Peyer's patch (tissue), 4 donors: ENCODE data around the gene MAS1. TPM values are rescaled to one million over a fixed set of nuclear protein-coding genes. Genes with fewer than 3 reads are reported as not detected.
"Not testable (repeated sequence)": the region's sequence is repeated elsewhere in the genome, so short reads cannot be mapped to it uniquely, and the experiment has no call there.

Experiments
- DNase-seq, 3 donors: peaks; one replicate each; pipeline ENCODE4 v3.0.0-alpha.2; 2017 to 2019
- H3K27ac ChIP-seq, 4 donors: fragments of 200-600 bp; sonication (generic); one replicate each; pipeline ENCODE4 v1.5.1; 2016 to 2019
- H3K27me3 ChIP-seq, 2 donors: fragments of 200-600 bp; sonication (generic); one replicate each; pipeline ENCODE4 v1.5.1; 2019
- H3K36me3 ChIP-seq, 3 donors: fragments of 200-600 bp; sonication (generic); one replicate each; pipeline ENCODE4 v1.5.1; 2016 to 2019
- H3K4me1 ChIP-seq, 4 donors: fragments of 200-600 bp; sonication (generic); one replicate each; pipeline ENCODE4 v1.5.1; 2016 to 2019
- H3K4me3 ChIP-seq, 4 donors: fragments of 200-600 bp; sonication (generic); 1 replicate in 3 of 4; 2 replicates in 1 of 4; pipeline ENCODE4 v1.5.1; 2016 to 2019; ENCODE audit warnings: mild to moderate bottlenecking in 1 of 4
- H3K9me3 ChIP-seq, 4 donors: fragments of 200-600 bp; sonication (generic); one replicate each; pipeline ENCODE4 v1.5.1; 2016 to 2019; ENCODE audit warnings: mild to moderate bottlenecking in 1 of 4
- CTCF ChIP-seq, 6 experiments: fragments of 450-650 bp in 4 of 6; fragments of 200-600 bp in 2 of 6; sonication (generic) in 1 of 6; IDR thresholded peaks; one replicate each; pipeline ENCODE4 v1.5.1; 2017 to 2019; ENCODE audit warnings: antibody characterized with exemption in 6 of 6, mild to moderate bottlenecking in 3 of 6, moderate library complexity in 1 of 6
- POLR2A ChIP-seq, 2 donors: fragments of 450-650 bp; IDR thresholded peaks; one replicate each; pipeline ENCODE4 v1.5.1; 2017; ENCODE audit warnings: antibody characterized with exemption in 2 of 2, mild to moderate bottlenecking in 2 of 2, moderate library complexity in 2 of 2
- total RNA-seq, 4 donors: library from RNA; depleted of rRNA; stranded (reverse); fragments of >200 nt; gene quantifications; one replicate each; pipeline ENCODE4 v1.1.0, GENCODE V29; 2016

The MAS1 gene
- not detected for total RNA-seq

GRCh38 chr6:159890792-159891191, at the start of gene MAS1:
MAS1 (plus strand) TSS chr6:159890988; CDS start chr6:159906956, 15,968 bp downstream.
- TF ChIP-seq CTCF (IDR thresholded peaks at IDR 0.05) (no peak), POLR2A (IDR thresholded peaks at IDR 0.05) (no peak)
- no peak for DNase-seq
- Histone ChIP-seq H3K27ac (no peak within 1 kb of the TSS), H3K27me3 (peaks cover 0 to 3% of the 10 kb centered on the region in 2 donors), H3K4me1 (no peaks in the 10 kb centered on the region), H3K9me3 (no peaks in the 10 kb centered on the region), H3K4me3 (no peak within 1 kb of the TSS), H3K36me3 (no peaks in the 10 kb centered on the region)

GRCh38 chr6:159842035-159842434, 48.8 kb upstream of the MAS1 start:
- Histone ChIP-seq H3K9me3 (no peaks in the 10 kb centered on the region), H3K36me3 (no peaks in the 10 kb centered on the region), H3K4me1 (no peaks in the 10 kb centered on the region), H3K27ac (no peak overlapping the region), H3K4me3 (no peak overlapping the region), H3K27me3 (no peaks in the 10 kb centered on the region)
- TF ChIP-seq POLR2A (IDR thresholded peaks at IDR 0.05) (no peak), CTCF (IDR thresholded peaks at IDR 0.05) (peak in 1 of 6 experiments; percentile 14)
- DNase-seq: no peak

GRCh38 chr6:159844737-159845645, 45.8 kb upstream of the MAS1 start:
- H3K4me3 ChIP-seq: no peak overlapping the region
- no peak for TF ChIP-seq CTCF (IDR thresholded peaks at IDR 0.05)
- TF ChIP-seq POLR2A (IDR thresholded peaks at IDR 0.05): no peak
- peaks cover 0 to 7% (median 0%) of the 10 kb centered on the region in 4 donors for H3K9me3 ChIP-seq
- no peak overlapping the region for H3K27ac ChIP-seq
- no peak for DNase-seq
- no peaks in the 10 kb centered on the region for H3K4me1 ChIP-seq
- H3K36me3 ChIP-seq: no peaks in the 10 kb centered on the region
- H3K27me3 ChIP-seq: no peaks in the 10 kb centered on the region

- H3K4me1 ChIP-seq, H3K4me3 ChIP-seq, H3K9me3 ChIP-seq, H3K27me3 ChIP-seq, DNase-seq, H3K36me3 ChIP-seq, H3K27ac ChIP-seq: not testable (repeated sequence)
Measured at GRCh38 chr6:159848552-159848951, 42.2 kb upstream of the MAS1 start.

- not testable (repeated sequence) for H3K36me3 ChIP-seq, DNase-seq, H3K27me3 ChIP-seq, H3K27ac ChIP-seq, H3K4me1 ChIP-seq, H3K9me3 ChIP-seq, H3K4me3 ChIP-seq
Measured at GRCh38 chr6:159849851-159850250, 40.9 kb upstream of the MAS1 start.

- Histone ChIP-seq H3K27ac (no peak overlapping the region), H3K36me3 (no peaks in the 10 kb centered on the region), H3K4me3 (no peak overlapping the region), H3K4me1 (no peaks in the 10 kb centered on the region), H3K27me3 (no peaks in the 10 kb centered on the region), H3K9me3 (peaks cover 0 to 7% (median 0%) of the 10 kb centered on the region in 4 donors)
- no peak for DNase-seq
- peak in 4 of 6 experiments; percentile 8 to 44 (median 39) for TF ChIP-seq CTCF (IDR thresholded peaks at IDR 0.05)
- no peak for TF ChIP-seq POLR2A (IDR thresholded peaks at IDR 0.05)
Measured at GRCh38 chr6:159852877-159853276, 37.9 kb upstream of the MAS1 start.
